HepG2 (cell line): ENCODE results near the gene TNP2. TPM values are rescaled to one million over a fixed set of nuclear protein-coding genes. Genes with fewer than 3 reads are reported as not detected.

Experiments
- BRF2 ChIP-seq: sonication (generic); formaldehyde crosslinking; IDR thresholded peaks from 2 replicates; pipeline ENCODE4 v1.8.1; 2022; ENCODE audit warnings: mild to moderate bottlenecking, missing genetic modification reagents
- CREM ChIP-seq, 2 experiments: sonication (generic) in 1 of 2; formaldehyde crosslinking in 1 of 2; IDR thresholded peaks; 2 replicates each; pipeline versions ENCODE4 v1.4.0 to v1.6.1; 2016 to 2020; ENCODE audit warnings: antibody characterized with exemption in 1 of 2, mild to moderate bottlenecking in 1 of 2, missing genetic modification reagents in 1 of 2
- E2F1 ChIP-seq: sonication (generic); formaldehyde crosslinking; IDR thresholded peaks from 2 replicates; pipeline ENCODE4 v1.5.0; 2020; ENCODE audit warnings: missing genetic modification reagents
- ELF4 ChIP-seq: sonication (generic); formaldehyde crosslinking; IDR thresholded peaks from 2 replicates; pipeline ENCODE4 v1.5.0; 2020; ENCODE audit warnings: missing genetic modification reagents, mild to moderate bottlenecking, moderate library complexity, borderline replicate concordance
- EP300 ChIP-seq, 3 experiments: sonication (generic) in 1 of 3; formaldehyde crosslinking in 1 of 3; IDR thresholded peaks; 2 replicates each; pipeline versions ENCODE4 v1.5.1 to v1.6.1; 2011 to 2020; ENCODE audit warnings: low read depth in 2 of 3, low read length in 2 of 3, borderline replicate concordance in 1 of 3, improper control_type of control experiment in 1 of 3, mild to moderate bottlenecking in 1 of 3, missing genetic modification reagents in 1 of 3, moderate library complexity in 1 of 3
- HDAC1 ChIP-seq: sonication (generic); formaldehyde crosslinking; IDR thresholded peaks from 2 replicates; pipeline ENCODE4 v1.5.1; 2020; ENCODE audit warnings: mild to moderate bottlenecking, missing genetic modification reagents
- HNRNPH1 ChIP-seq: fragments of 200-400 bp; formaldehyde crosslinking; optimal IDR thresholded peaks from 2 replicates; pipeline ENCODE3; 2017; ENCODE audit warnings: mild to moderate bottlenecking, low read depth, low read length
- JUNB ChIP-seq: sonication (generic); formaldehyde crosslinking; IDR thresholded peaks from 2 replicates; pipeline ENCODE4 v1.8.0; 2022; ENCODE audit warnings: missing genetic modification reagents, mild to moderate bottlenecking, borderline replicate concordance
- MNT ChIP-seq: fragments of 450-650 bp; IDR thresholded peaks from 2 replicates; pipeline ENCODE4 v1.6.1; 2016
- MYC ChIP-seq: sonication (generic); formaldehyde crosslinking; IDR thresholded peaks from 2 replicates; pipeline ENCODE4 v1.9.0; 2021; ENCODE audit warnings: missing genetic modification reagents, borderline replicate concordance
- NBN ChIP-seq: fragments of 450-650 bp; conservative IDR thresholded peaks from 2 replicates; pipeline ENCODE4 v1.6.1; 2017
- PRDM4 ChIP-seq: sonication (generic); formaldehyde crosslinking; IDR thresholded peaks from 2 replicates; pipeline ENCODE4 v1.9.0; 2021; ENCODE audit warnings: missing genetic modification reagents, borderline replicate concordance
- RFX5 ChIP-seq: IDR thresholded peaks from 2 replicates; pipeline ENCODE4 v1.6.1; 2011; ENCODE audit warnings: low read depth, low read length, improper control_type of control experiment
- RXRB ChIP-seq: IDR thresholded peaks from 2 replicates; pipeline ENCODE4 v1.6.1; 2016; ENCODE audit warnings: borderline replicate concordance, missing genetic modification reagents, missing compliant biosample characterization
- TEF ChIP-seq: sonication (generic); formaldehyde crosslinking; IDR thresholded peaks from 2 replicates; pipeline ENCODE4 v1.5.0; 2020; ENCODE audit warnings: missing genetic modification reagents
- THAP8 ChIP-seq: sonication (generic); formaldehyde crosslinking; IDR thresholded peaks from 2 replicates; pipeline ENCODE4 v1.5.1; 2020; ENCODE audit warnings: missing genetic modification reagents, mild to moderate bottlenecking, borderline replicate concordance
- XBP1 ChIP-seq: sonication (generic); formaldehyde crosslinking; IDR thresholded peaks from 2 replicates; pipeline ENCODE4 v1.5.0; 2020; ENCODE audit warnings: missing genetic modification reagents
- ZBTB20 ChIP-seq: sonication (generic); formaldehyde crosslinking; IDR thresholded peaks from 2 replicates; pipeline ENCODE4 v1.8.1; 2023; ENCODE audit warnings: missing genetic modification reagents, low read depth, mild to moderate bottlenecking, borderline replicate concordance
- ZNF724P ChIP-seq: sonication (generic); formaldehyde crosslinking; IDR thresholded peaks from 2 replicates; pipeline ENCODE4 v1.8.0; 2022; ENCODE audit warnings: missing genetic modification reagents, borderline replicate concordance
- ZSCAN30 ChIP-seq: sonication (generic); formaldehyde crosslinking; IDR thresholded peaks from 2 replicates; pipeline ENCODE4 v1.5.0; 2020; ENCODE audit warnings: mild to moderate bottlenecking, missing genetic modification reagents
- polyA plus RNA-seq, 8 experiments: library from polyadenylated mRNA; depleted of rRNA in 3 of 8; stranded (reverse) in 7 of 8; unstranded in 1 of 8; fragments of >200 nt; fragmentation: Illumina TruSeq in 4 of 8; extraction: Trizol in 4 of 8; gene quantifications; 2 replicates each; pipeline versions ENCODE4 v1.2.1 to v1.2.3, GENCODE V29; 2011 to 2016; ENCODE audit warnings: low read depth in 4 of 8, missing spikeins in 1 of 8, mixed read lengths in 1 of 8; ENCODE audit not compliant: insufficient read depth in 1 of 8
- total RNA-seq, 5 experiments: library from RNA; depleted of rRNA; stranded (reverse); fragments of >200 nt; fragmentation: Illumina TruSeq; extraction: Trizol; gene quantifications; 2 replicates each; pipeline ENCODE4 v1.2.3, GENCODE V29; 2016; ENCODE audit warnings: low read depth in 1 of 5

Gene TNP2
- total and polyA plus RNA-seq, 2 of the 13 experiments (the other 11 are each of a cell fraction or from before 2014, with no cell fraction given): not detected

GRCh38 chr16:11309895-11310633 lies 40.9 kb upstream of the TNP2 start (continued):
- no peak for TF ChIP-seq ZSCAN30 (CRISPR knock-in tag)
- TF ChIP-seq HDAC1: peak; percentile 91
- TF ChIP-seq PRDM4 (CRISPR knock-in tag): no peak
- peak; percentile 70 for TF ChIP-seq CREM (IDR thresholded peaks at IDR 0.05)
- TF ChIP-seq CREM (CRISPR knock-in tag; IDR thresholded peaks at IDR 0.05): no peak
- TF ChIP-seq TEF: no peak
- TF ChIP-seq MNT: peak; percentile 97
- no peak for TF ChIP-seq RFX5
- TF ChIP-seq HNRNPH1: peak; percentile 20
- TF ChIP-seq MYC (CRISPR knock-in tag): peak; percentile 72; the same call in 1 of the 2 replicates
- peak; percentile 92; the same call in 1 of the 2 replicates for TF ChIP-seq ZBTB20
- TF ChIP-seq BRF2 (CRISPR knock-in tag): no peak
- no peak for TF ChIP-seq NBN
- TF ChIP-seq E2F1 (CRISPR knock-in tag): no peak
- TF ChIP-seq ZNF724P (CRISPR knock-in tag): 0 out of 2 replicates have a peak, but pooled peaks have one; percentile 51
- TF ChIP-seq JUNB (CRISPR knock-in tag): peak; percentile 39
- peak; percentile 72 to 78; a peak in 3 of 4 replicates for TF ChIP-seq EP300 (IDR thresholded peaks at IDR 0.05; ENCODE audit: low read depth in 2 of 2, low read length in 2 of 2)
- peak; percentile 60 for TF ChIP-seq EP300 (CRISPR knock-in tag; IDR thresholded peaks at IDR 0.05; ENCODE audit: borderline replicate concordance)
- TF ChIP-seq XBP1 (CRISPR knock-in tag): no peak; the same call in 1 of the 2 replicates
- peak; percentile 94 for TF ChIP-seq RXRB
- TF ChIP-seq THAP8 (CRISPR knock-in tag): no peak
- TF ChIP-seq ELF4: no peak
